ENCODE data around the gene ARHGAP23. TPM values are rescaled to one million over a fixed set of nuclear protein-coding genes. Genes with fewer than 3 reads are reported as not detected.
A peak's percentile ranks its signal among the peaks of the same experiment; 100 is the strongest.

ARHGAP23 gene
- total RNA-seq, 2 donors from 2014 or later, result 87.1 to 89.2 TPM

GRCh38 chr17:38439436-38439835 is 11.2 kb downstream of the ARHGAP23 start:
- TF ChIP-seq CTCF (IDR thresholded peaks at IDR 0.05), result no peak
- DNase-seq (ENCODE audit: low spot score) (no peak), ATAC-seq (ENCODE audit: insufficient number of reproducible peaks, low FRiP score, low read depth) (no peak)
- peaks cover 27 to 58% of the 10 kb centered on the region in 2 donors for H3K4me1 ChIP-seq (ENCODE audit: control insufficient read depth in 1 of 2, low read depth in 2 of 2)
- no peak overlapping the region for H3K4me3 ChIP-seq
- peak overlapping the region; percentile 74 to 78 for H3K27ac ChIP-seq
- H3K27me3 ChIP-seq (replicated peaks; ENCODE audit: insufficient read depth), result no peaks in the 10 kb centered on the region
- H3K9me3 ChIP-seq, result no peaks in the 10 kb centered on the region
- no peaks in the 10 kb centered on the region for H3K36me3 ChIP-seq

GRCh38 chr17:38440614-38441397 is 12.5 kb downstream of the ARHGAP23 start:
- Histone ChIP-seq H3K4me1 (ENCODE audit: control insufficient read depth in 1 of 2, low read depth in 2 of 2) (peaks cover 27 to 61% of the 10 kb centered on the region in 2 donors), H3K27ac (peak overlapping the region; percentile 74 to 78), H3K9me3 (no peaks in the 10 kb centered on the region), H3K4me3 (no peak overlapping the region), H3K27me3 (replicated peaks; ENCODE audit: insufficient read depth) (no peaks in the 10 kb centered on the region), H3K36me3 (no peaks in the 10 kb centered on the region)
- TF ChIP-seq CTCF (IDR thresholded peaks at IDR 0.05), result no peak
- ATAC-seq (ENCODE audit: insufficient number of reproducible peaks, low FRiP score, low read depth), result no peak
- no peak for DNase-seq (ENCODE audit: low spot score)

GRCh38 chr17:38441429-38442061 is 13.3 kb downstream of the ARHGAP23 start:
- peaks cover 27 to 54% of the 10 kb centered on the region in 2 donors for H3K4me1 ChIP-seq (ENCODE audit: control insufficient read depth in 1 of 2, low read depth in 2 of 2)
- H3K27ac ChIP-seq, result peak overlapping the region; percentile 74 to 78
- H3K27me3 ChIP-seq (replicated peaks; ENCODE audit: insufficient read depth), result no peaks in the 10 kb centered on the region
- ATAC-seq (ENCODE audit: insufficient number of reproducible peaks, low FRiP score, low read depth) (no peak), DNase-seq (ENCODE audit: low spot score) (no peak)
- H3K4me3 ChIP-seq, result no peak overlapping the region
- TF ChIP-seq CTCF (IDR thresholded peaks at IDR 0.05), result no peak
- H3K9me3 ChIP-seq, result no peaks in the 10 kb centered on the region
- no peaks in the 10 kb centered on the region for H3K36me3 ChIP-seq

GRCh38 chr17:38442548-38442947 is 14.3 kb downstream of the ARHGAP23 start:
- Histone ChIP-seq H3K4me3 (no peak overlapping the region), H3K36me3 (no peaks in the 10 kb centered on the region), H3K4me1 (ENCODE audit: control insufficient read depth in 1 of 2, low read depth in 2 of 2) (peaks cover 27 to 53% of the 10 kb centered on the region in 2 donors), H3K27me3 (replicated peaks; ENCODE audit: insufficient read depth) (no peaks in the 10 kb centered on the region), H3K9me3 (no peaks in the 10 kb centered on the region), H3K27ac (peak overlapping the region; percentile 74 to 78)
- DNase-seq (ENCODE audit: low spot score) (no peak), ATAC-seq (ENCODE audit: insufficient number of reproducible peaks, low FRiP score, low read depth) (no peak)
- TF ChIP-seq CTCF (IDR thresholded peaks at IDR 0.05), result no peak

GRCh38 chr17:38443356-38444031 is 15.2 kb downstream of the ARHGAP23 start:
- ATAC-seq (ENCODE audit: insufficient number of reproducible peaks, low FRiP score, low read depth), result no peak
- H3K4me1 ChIP-seq (ENCODE audit: control insufficient read depth in 1 of 2, low read depth in 2 of 2), result peaks cover 31 to 59% of the 10 kb centered on the region in 2 donors

More at GRCh38 chr17:38443356-38444031, 15.2 kb downstream of the ARHGAP23 start:
- no peak for TF ChIP-seq CTCF (IDR thresholded peaks at IDR 0.05)
- Histone ChIP-seq H3K27me3 (replicated peaks; ENCODE audit: insufficient read depth) (no peaks in the 10 kb centered on the region), H3K9me3 (no peaks in the 10 kb centered on the region), H3K36me3 (no peaks in the 10 kb centered on the region), H3K4me3 (no peak overlapping the region), H3K27ac (peak overlapping the region; percentile 74 to 78)
- DNase-seq (ENCODE audit: low spot score), result no peak
